GM12878 (cell line): ENCODE data around the gene UNC80. TPM values are rescaled to one million over a fixed set of nuclear protein-coding genes. Genes with fewer than 3 reads are reported as not detected.
A peak's percentile ranks its signal among the peaks of the same experiment; 100 is the strongest.

Experiments used
- ATAC-seq: fragments of 200-7000 bp; cut with Tn5 transposase; 3 replicates; pipeline ENCODE4 v1.9.1; 2020; ENCODE audit warnings: mild to moderate bottlenecking, moderate library complexity
- BruUV-seq: library from RNA; stranded (reverse); fragments of 400-500 nt; replicated peaks from 2 replicates; lab custom pipeline; 2021; lab: Mats Ljungman, UMichigan
- CTCF ChIA-PET: fragments of 300-600 bp; sonication (Branson Sonifier 250); formaldehyde crosslinking; extraction: SDS; loops from one replicate; lab custom pipeline; 2021; ENCODE audit warnings: inconsistent platforms; lab: Yijun Ruan, JAX
- POLR2A ChIA-PET: fragments of 350-600 bp; formaldehyde crosslinking; extraction: SDS; loops from one replicate; lab custom pipeline; 2021; ENCODE audit warnings: inconsistent platforms; lab: Charles Lee
- RAD21 ChIA-PET: fragments of 300-600 bp; sonication (Branson Sonifier 250); formaldehyde crosslinking; loops from one replicate; lab custom pipeline; 2023; ENCODE audit warnings: antibody characterized with exemption; ENCODE audit not compliant: unreplicated experiment; lab: Charles Lee
- SMC1A ChIA-PET: fragments of 300-600 bp; sonication (Branson Sonifier 250); formaldehyde crosslinking; loops from one replicate; lab custom pipeline; 2023; ENCODE audit not compliant: unreplicated experiment, uncharacterized antibody; lab: Charles Lee
- DNase-seq: peaks from one replicate; pipeline ENCODE4 v3.0.0-alpha.2; 2011; ENCODE audit warnings: low read depth, low spot score
- FAIRE-seq: peaks from 3 replicates; lab custom pipeline; 2011; peaks lifted over from hg19 to GRCh38; lab: Jason Lieb, UNC
- H2AFZ ChIP-seq: 2 replicates; pipeline ENCODE4 v1.6.0; 2011; ENCODE audit warnings: low read depth, low read length, control low read depth; ENCODE audit not compliant: control insufficient read depth
- H3K27ac ChIP-seq: 2 replicates; pipeline ENCODE4 v1.5.1; 2011; ENCODE audit warnings: control low read depth; ENCODE audit not compliant: control insufficient read depth, insufficient read depth
- H3K27me3 ChIP-seq, 2 experiments: replicated peaks in 1 of 2; 2 replicates each; pipeline versions ENCODE4 v1.6.0 to v1.6.1; 2011; ENCODE audit warnings: low read length in 1 of 2; ENCODE audit not compliant: control insufficient read depth in 2 of 2, insufficient read depth in 2 of 2
- H3K36me3 ChIP-seq, 2 experiments: 2 replicates each; pipeline ENCODE4 v1.5.1; 2011; ENCODE audit warnings: low read length in 1 of 2; ENCODE audit not compliant: control insufficient read depth in 2 of 2, insufficient read depth in 2 of 2
- H3K4me1 ChIP-seq: 2 replicates; pipeline ENCODE4 v1.6.1; 2011; ENCODE audit warnings: mild to moderate bottlenecking, low read length, moderate library complexity, mixed read lengths; ENCODE audit not compliant: control insufficient read depth, insufficient read depth
- H3K4me2 ChIP-seq: 2 replicates; pipeline ENCODE4 v1.6.0; 2011; ENCODE audit warnings: control low read depth; ENCODE audit not compliant: control insufficient read depth, insufficient read depth
- H3K4me3 ChIP-seq: fragments of 200-600 bp; sonication (generic); 2 replicates; pipeline ENCODE4 v1.5.1; 2016
- H3K79me2 ChIP-seq: 2 replicates; pipeline ENCODE4 v1.6.0; 2011; ENCODE audit warnings: low read length; ENCODE audit not compliant: control insufficient read depth, insufficient read depth
- H3K9ac ChIP-seq: 2 replicates; pipeline ENCODE4 v1.8.0; 2011; ENCODE audit warnings: low read length, control low read depth, mixed read lengths; ENCODE audit not compliant: control insufficient read depth, insufficient read depth
- H3K9me3 ChIP-seq: replicated peaks from 3 replicates; pipeline ENCODE4 v1.5.1; 2011; ENCODE audit warnings: mild to moderate bottlenecking, low read length; ENCODE audit not compliant: control insufficient read depth, insufficient read depth
- H4K20me1 ChIP-seq: 2 replicates; pipeline ENCODE4 v1.6.0; 2011; ENCODE audit not compliant: control insufficient read depth, insufficient read depth
- BACH1 ChIP-seq: fragments of 450-650 bp; IDR thresholded peaks from 2 replicates; pipeline ENCODE4 v1.6.1; 2017; ENCODE audit warnings: mild to moderate bottlenecking, borderline replicate concordance
- CBFB ChIP-seq: IDR thresholded peaks from 2 replicates; pipeline ENCODE4 v1.6.1; 2016; ENCODE audit warnings: antibody characterized with exemption, low read depth
- CHD2 ChIP-seq: IDR thresholded peaks from 2 replicates; pipeline ENCODE4 v1.6.1; 2011; ENCODE audit warnings: low read depth, low read length, improper control_type of control experiment, borderline replicate concordance
- CTCF ChIP-seq, 3 experiments: IDR thresholded peaks in 2 of 3; conservative IDR thresholded peaks in 1 of 3; 2 replicates each; pipeline ENCODE4 v1.5.1; 2011; ENCODE audit warnings: low read depth in 3 of 3, low read length in 3 of 3, mild to moderate bottlenecking in 3 of 3, control low read depth in 2 of 3, moderate library complexity in 2 of 3, inconsistent platforms in 1 of 3, mixed read lengths in 1 of 3; ENCODE audit not compliant: control insufficient read depth in 2 of 3, insufficient read depth in 1 of 3; ENCODE audit errors: extremely low read depth in 1 of 3
- EED ChIP-seq: sonication (generic); IDR thresholded peaks from 2 replicates; pipeline ENCODE4 v1.6.1; 2016; ENCODE audit warnings: antibody characterized with exemption, low read depth
- MYC ChIP-seq: IDR thresholded peaks from 2 replicates; pipeline ENCODE4 v1.6.1; 2011; ENCODE audit warnings: mild to moderate bottlenecking, low read length, moderate library complexity, inconsistent platforms; ENCODE audit not compliant: insufficient read depth, insufficient replicate concordance, insufficient read length, severe bottlenecking
- NFYB ChIP-seq: IDR thresholded peaks from 2 replicates; pipeline ENCODE4 v1.6.1; 2011; ENCODE audit warnings: low read depth, mild to moderate bottlenecking, low read length, improper control_type of control experiment, moderate library complexity; ENCODE audit not compliant: insufficient read depth
- NR2C2 ChIP-seq: IDR thresholded peaks from 2 replicates; pipeline ENCODE4 v1.6.1; 2011; ENCODE audit warnings: borderline replicate concordance, low read depth; ENCODE audit not compliant: control insufficient read depth, insufficient read length
- NRF1 ChIP-seq: conservative IDR thresholded peaks from 2 replicates; pipeline ENCODE4 v1.6.1; 2011; ENCODE audit warnings: mild to moderate bottlenecking, low read depth, low read length, improper control_type of control experiment
- RELA ChIP-seq: fragments of 450-650 bp; IDR thresholded peaks from 2 replicates; pipeline ENCODE4 v1.8.0; 2014; ENCODE audit warnings: borderline replicate concordance; ENCODE audit not compliant: partially characterized antibody
- SP1 ChIP-seq: IDR thresholded peaks from one replicate; pipeline ENCODE4 v1.6.1; 2011; ENCODE audit warnings: low read depth, low read length
- SUPT20H ChIP-seq: IDR thresholded peaks from 2 replicates; pipeline ENCODE4 v1.6.1; 2011; ENCODE audit warnings: low read depth, mild to moderate bottlenecking, low read length, moderate library complexity, borderline replicate concordance; ENCODE audit not compliant: control insufficient read depth
- YY1 ChIP-seq: IDR thresholded peaks from 2 replicates; pipeline ENCODE4 v1.6.1; 2011; ENCODE audit warnings: low read depth, mild to moderate bottlenecking, low read length
- ZNF274 ChIP-seq: IDR thresholded peaks from one replicate; pipeline ENCODE4 v1.8.0; 2011; ENCODE audit not compliant: insufficient read length, insufficient read depth
- WGBS: methylation state at CpG from one replicate; pipeline ENCODE4 v1.1.6; 2016; ENCODE audit warnings: low lambda C conversion rate; ENCODE audit not compliant: insufficient replicate concordance, insufficient coverage; ENCODE audit errors: missing lambda C conversion rate; 5-methylcytosine and 5-hydroxymethylcytosine counted together
- in situ Hi-C: fragments of 300-500 bp; cut with MboI; formaldehyde crosslinking; loops from 9 replicates; pipeline ENCODE4 v1.14.3; 2018; ENCODE audit warnings: mixed read lengths
- intact Hi-C: fragments of 100-400 bp; cut with micrococcal nuclease; formaldehyde crosslinking; loops from one replicate; pipeline ENCODE4 v1.14.2; 2022; ENCODE audit not compliant: unreplicated experiment
- polyA plus RNA-seq, 11 experiments: library from polyadenylated mRNA; depleted of rRNA in 4 of 11; unstranded in 6 of 11; stranded (reverse) in 5 of 11; fragments of >200 nt; fragmentation: Nextera tagmentation in 4 of 11; fragmentation: Illumina TruSeq in 1 of 11; extraction: Ambion mirVana in 4 of 11; extraction: Trizol in 1 of 11; gene quantifications; 1 replicate in 1 of 11; 2 replicates in 10 of 11; pipeline versions ENCODE4 v1.2.1 to v1.2.3, GENCODE V29; 2011 to 2016; ENCODE audit warnings: inconsistent platforms in 2 of 11, missing spikeins in 2 of 11, low read depth in 1 of 11
- total RNA-seq, 4 experiments: library from RNA; depleted of rRNA in 3 of 4; stranded (reverse); fragments of >200 nt in 3 of 4; fragmentation: Illumina TruSeq in 1 of 4; extraction: Trizol in 1 of 4; gene quantifications; 2 replicates each; pipeline versions ENCODE4 v1.2.1 to v1.2.3, GENCODE V29; 2013 to 2021
- TF ChIP-seq, protein P1 (sequence below): fragments of 450-650 bp; IDR thresholded peaks from 2 replicates; pipeline ENCODE4 v1.6.1; 2018; ENCODE audit warnings: borderline replicate concordance, mild to moderate bottlenecking; ENCODE audit not compliant: partially characterized antibody

Gene UNC80
- total and polyA plus RNA-seq, 10 of the 15 experiments (the other 5 are each of a cell fraction or from before 2014, with no cell fraction given), result not detected

DNA sequence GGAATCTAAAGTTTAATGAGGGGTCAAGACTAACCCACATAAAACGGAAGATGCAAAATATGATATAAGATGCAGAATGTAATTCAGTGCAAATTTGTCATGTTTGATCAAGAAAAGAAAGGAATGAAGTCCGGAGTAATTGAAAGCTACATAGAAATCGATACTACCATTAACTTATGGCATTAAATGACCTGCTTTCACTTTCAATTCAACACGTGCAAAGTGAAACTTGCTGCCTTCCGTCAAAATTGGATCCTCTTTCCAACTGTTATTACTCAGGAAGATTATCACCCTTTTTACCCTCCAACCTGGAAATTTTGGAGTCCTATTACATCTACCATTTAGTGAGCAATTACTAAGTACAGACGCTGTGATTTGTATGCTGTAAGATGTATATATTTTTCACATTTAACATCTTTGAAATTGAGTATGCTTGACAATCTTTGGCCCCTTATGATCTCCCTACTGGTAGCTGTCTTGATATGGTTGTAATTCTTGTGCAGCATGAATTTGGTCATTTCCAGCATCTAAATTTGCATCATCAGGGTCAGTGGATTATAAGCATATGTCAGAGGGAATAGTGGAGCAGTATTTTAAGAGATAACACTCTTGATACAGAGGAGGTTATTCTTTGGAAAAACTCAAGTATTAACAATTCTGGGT lies 18.6 kb downstream of the UNC80 start:
- intact Hi-C loops, result loop anchor here (10.0 kb wide), 1 partner anchor 405 kb away; no protein-coding TSS in a partner anchor
- ChIA-PET SMC1A (interaction anchor here (0.7 kb wide), 1 partner anchor 79 kb away, joined by 3 read pairs; no protein-coding TSS in a partner anchor), POLR2A (no interaction called here), RAD21 (no interaction called here), CTCF (no interaction called here)
- 27% methylated on average over 6 of the region's 6 CpGs for WGBS
- H3K27me3 ChIP-seq, result no peaks in the 10 kb centered on the region
- ATAC-seq (peak; percentile 57), FAIRE-seq (no peak), DNase-seq (no peak)
- H3K9me3 ChIP-seq, result no peaks in the 10 kb centered on the region
- no peaks in the 10 kb centered on the region for H3K79me2 ChIP-seq
- H2AFZ ChIP-seq, result no peak overlapping the region
- 0 out of 2 replicates have a peak overlapping the region, but pooled peaks have one; percentile 8 for H3K4me3 ChIP-seq
- no peak overlapping the region for H3K27ac ChIP-seq
- no peaks in the 10 kb centered on the region for H4K20me1 ChIP-seq
- no peaks in the 10 kb centered on the region for H3K36me3 ChIP-seq
- no TSS peak for BruUV-seq
- H3K4me1 ChIP-seq, result no peaks in the 10 kb centered on the region
- no peak for TF ChIP-seq ZNF274
- no peak for TF ChIP-seq MYC
- no peak for TF ChIP-seq RELA
- TF ChIP-seq CTCF (IDR thresholded peaks at IDR 0.05 in 2 of 3, conservative IDR thresholded peaks at IDR 0.05 in 1 of 3; ENCODE audit: control insufficient read depth in 2 of 3, extremely low read depth in 1 of 3, insufficient read depth in 1 of 3, low read depth in 3 of 3, low read length in 3 of 3), result no peak
- TF ChIP-seq SP1, result no peak
- TF ChIP-seq CBFB, result no peak
- TF ChIP-seq, protein P1, sequence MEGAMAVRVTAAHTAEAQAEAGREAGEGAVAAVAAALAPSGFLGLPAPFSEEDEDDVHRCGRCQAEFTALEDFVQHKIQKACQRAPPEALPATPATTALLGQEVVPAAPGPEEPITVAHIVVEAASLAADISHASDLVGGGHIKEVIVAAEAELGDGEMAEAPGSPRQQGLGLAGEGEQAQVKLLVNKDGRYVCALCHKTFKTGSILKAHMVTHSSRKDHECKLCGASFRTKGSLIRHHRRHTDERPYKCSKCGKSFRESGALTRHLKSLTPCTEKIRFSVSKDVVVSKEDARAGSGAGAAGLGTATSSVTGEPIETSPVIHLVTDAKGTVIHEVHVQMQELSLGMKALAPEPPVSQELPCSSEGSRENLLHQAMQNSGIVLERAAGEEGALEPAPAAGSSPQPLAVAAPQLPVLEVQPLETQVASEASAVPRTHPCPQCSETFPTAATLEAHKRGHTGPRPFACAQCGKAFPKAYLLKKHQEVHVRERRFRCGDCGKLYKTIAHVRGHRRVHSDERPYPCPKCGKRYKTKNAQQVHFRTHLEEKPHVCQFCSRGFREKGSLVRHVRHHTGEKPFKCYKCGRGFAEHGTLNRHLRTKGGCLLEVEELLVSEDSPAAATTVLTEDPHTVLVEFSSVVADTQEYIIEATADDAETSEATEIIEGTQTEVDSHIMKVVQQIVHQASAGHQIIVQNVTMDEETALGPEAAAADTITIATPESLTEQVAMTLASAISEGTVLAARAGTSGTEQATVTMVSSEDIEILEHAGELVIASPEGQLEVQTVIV, result no peak
- no peak for TF ChIP-seq BACH1
- no peak for TF ChIP-seq NRF1
- TF ChIP-seq EED, result no peak
- TF ChIP-seq NR2C2, result no peak
- TF ChIP-seq NFYB, result no peak
- TF ChIP-seq CHD2, result no peak
- no peak for TF ChIP-seq SUPT20H
- no peak for TF ChIP-seq YY1
- H3K9ac ChIP-seq, result no peak overlapping the region
- H3K4me2 ChIP-seq, result no peak overlapping the region
- in situ Hi-C loops, result no loop called here
